HG02610 (cell line): ENCODE data around the gene IL17B.

Source experiments
- ATAC-seq: cut with Tn5 transposase; IDR thresholded peaks from one replicate; pipeline ENCODE4 v1.9.1; 2021; ENCODE audit warnings: mild to moderate bottlenecking, moderate library complexity; ENCODE audit not compliant: unreplicated experiment

Gene IL17B, protein sequence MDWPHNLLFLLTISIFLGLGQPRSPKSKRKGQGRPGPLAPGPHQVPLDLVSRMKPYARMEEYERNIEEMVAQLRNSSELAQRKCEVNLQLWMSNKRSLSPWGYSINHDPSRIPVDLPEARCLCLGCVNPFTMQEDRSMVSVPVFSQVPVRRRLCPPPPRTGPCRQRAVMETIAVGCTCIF

DNA sequence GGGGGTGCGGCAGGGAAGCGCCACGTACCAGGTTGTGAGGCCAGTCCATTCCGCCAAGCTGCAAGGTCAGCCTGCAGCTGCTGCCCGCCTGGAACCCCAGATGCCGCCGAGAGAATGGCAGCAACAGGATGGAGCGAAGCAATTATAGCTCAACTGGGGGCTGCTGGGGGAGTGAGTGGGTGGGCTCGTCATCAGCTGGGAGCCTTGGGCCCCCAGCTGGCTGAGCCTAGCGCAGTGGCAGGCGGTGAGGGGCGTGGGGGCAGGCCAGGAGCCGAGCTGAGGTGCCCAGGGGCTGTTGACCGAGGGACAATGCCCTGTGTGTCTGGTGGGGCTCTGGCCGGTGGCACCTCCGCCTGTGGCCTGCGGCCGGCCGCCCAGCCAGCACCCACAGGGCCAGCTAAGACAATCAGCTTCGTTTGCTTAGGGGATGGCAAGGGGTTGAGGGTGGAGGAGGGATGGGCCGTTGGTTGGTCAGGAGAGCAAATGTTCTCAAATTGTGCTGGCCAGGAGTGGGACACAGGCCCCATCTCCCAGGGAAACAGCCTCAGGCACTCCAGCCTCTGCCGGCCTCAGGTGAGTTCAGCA lies at the start of gene IL17B:
IL17B (minus strand) TSS at position 116 of the 585 bp plus-strand sequence; CDS start at position 49, 67 bp downstream.
- no peak for ATAC-seq

DNA sequence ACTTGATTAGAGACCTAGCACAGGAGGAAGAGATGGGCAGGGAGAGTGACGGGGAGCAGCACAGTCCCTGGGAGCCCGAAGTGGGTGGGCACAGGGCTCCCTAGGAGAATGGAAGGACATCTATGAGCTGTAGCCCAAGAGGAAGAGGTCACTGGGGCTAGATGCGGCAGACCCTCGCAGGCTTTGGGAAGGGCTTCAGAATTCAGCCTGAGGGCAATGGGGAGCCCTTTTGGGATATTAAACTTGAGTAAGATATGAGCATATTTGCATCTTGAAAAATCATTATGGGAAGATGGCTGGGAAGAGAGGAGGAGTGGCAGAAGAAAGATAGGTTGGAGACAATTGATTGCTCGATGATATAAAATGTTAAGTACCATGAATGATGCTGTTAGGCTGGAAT lies 48.9 kb upstream of the IL17B start:
- no peak for ATAC-seq

DNA sequence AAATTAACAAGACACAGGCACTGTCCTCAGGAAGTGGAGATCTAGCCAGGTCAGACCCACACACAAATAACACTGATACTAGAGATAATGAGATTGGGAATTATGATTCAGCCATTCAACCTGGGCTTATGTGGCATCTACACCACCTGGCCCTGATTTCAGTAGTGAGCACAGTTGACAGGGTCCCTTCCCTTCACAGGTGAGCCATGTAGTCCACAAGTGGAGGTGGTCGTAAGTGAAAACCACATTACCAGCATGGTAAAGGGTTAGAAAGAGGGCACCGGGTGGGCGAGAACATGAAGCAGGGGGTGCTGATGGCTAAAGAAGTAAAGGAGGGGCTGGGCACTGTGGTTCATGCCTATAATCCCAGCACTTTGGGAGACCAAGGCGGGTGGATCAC lies 48.3 kb upstream of the IL17B start:
- no peak for ATAC-seq

DNA sequence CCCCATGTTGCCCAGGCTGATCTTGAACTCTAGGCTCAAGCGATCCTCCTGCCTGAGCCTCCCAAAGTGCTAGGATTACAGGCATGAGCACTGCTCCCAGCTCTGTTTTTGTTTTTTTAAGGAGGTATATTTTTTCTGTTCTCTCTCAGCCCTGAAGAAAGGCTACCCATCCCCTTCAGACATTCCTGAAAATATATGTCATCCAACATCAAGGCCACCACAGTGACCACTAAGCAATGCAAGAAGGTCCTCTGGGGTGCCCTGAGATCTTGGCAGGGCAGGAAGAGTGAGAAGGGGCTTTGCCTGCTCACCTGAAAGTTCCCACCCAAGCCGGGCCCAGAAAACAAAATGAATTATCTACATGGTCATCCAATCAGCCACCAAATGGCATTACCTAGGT lies 47.8 kb upstream of the IL17B start:
- no peak for ATAC-seq

DNA sequence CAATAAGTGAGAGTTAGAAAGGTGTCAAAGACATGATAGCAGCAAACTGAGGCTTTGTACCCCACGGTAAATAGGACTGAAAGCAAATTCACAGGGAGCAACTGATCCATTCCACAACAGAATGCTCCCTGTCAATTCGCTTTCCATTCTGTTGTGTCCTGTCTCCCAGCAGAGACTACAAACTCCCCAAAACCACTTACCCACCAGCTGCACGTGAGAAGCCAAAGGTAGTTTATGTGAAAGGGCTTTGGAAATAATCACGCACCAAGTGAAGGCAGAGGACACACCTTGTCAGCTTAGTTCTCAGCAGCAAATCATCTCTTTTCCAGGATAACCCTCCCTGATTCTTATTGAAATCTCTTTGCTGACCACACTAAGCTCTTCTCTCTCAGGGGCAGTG lies 46.6 kb upstream of the IL17B start:
- ATAC-seq: no peak

DNA sequence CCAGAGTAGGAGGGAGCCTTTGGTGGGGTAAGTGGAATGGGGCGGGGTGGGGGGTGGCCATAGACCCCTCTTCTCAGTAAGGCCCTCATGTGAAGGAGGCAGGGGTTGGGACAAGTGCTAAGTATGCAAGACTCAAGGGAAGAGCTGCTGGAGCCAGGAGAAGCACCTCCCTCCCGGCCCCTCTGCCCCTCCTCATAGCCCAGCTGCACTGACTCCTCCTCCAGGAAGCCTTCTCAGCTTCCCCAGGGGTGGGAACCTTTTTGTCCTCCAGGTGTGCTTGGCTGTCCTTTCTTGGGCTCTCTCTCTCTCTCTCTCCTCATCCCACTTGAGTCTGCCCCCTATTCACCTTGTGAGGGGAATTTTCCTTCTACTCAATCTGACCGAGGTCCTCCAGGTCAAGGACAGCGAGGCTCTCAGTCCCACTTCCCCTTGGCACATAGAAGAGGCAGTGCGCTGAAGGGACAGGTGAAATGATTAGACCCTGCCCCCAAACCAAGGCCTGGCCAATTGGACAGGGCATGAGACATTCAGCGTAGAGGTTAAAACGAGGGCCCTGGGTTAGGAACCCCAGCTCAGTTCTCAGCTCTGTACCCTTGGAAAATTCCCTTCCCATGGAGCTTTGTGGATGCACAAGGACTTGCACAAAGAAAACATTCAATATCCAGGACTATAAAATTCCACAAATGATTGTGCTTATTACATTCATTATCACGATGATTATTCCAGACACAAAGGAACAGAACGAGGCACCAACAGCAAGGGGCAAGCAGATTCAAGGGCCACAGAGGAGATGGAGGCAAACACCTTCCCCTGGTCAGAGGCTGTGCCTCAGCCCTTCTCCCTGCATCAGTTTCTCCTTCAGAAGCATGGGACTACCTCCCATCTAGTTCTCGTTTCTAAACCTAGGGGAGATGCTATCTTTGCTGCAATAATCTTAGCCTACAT lies 45.6 kb upstream of the IL17B start:
- no peak for ATAC-seq

DNA sequence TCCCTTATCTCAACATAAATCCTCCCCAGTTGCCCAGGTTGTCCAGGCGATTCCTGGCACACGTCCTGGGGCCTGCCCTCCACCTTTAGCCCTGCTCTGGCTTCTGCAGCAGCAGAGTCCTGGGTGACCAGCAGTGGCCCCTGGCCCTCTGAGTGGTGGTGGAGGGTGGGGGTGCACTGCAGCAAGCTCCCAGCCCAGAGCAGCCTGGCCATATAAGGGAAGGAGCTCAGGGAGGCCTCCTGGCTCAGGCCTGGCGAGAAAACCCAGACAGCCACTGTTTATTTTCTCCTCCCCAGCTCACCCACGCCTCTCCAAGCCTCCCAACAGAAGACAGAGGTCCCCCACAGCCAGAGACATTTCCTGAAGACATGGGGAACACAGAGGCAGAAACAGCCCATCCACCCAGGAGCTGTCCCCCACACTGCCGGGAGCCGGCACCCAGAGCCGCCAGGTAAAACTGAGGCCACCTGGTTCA lies 44.7 kb upstream of the IL17B start:
- ATAC-seq: no peak

DNA sequence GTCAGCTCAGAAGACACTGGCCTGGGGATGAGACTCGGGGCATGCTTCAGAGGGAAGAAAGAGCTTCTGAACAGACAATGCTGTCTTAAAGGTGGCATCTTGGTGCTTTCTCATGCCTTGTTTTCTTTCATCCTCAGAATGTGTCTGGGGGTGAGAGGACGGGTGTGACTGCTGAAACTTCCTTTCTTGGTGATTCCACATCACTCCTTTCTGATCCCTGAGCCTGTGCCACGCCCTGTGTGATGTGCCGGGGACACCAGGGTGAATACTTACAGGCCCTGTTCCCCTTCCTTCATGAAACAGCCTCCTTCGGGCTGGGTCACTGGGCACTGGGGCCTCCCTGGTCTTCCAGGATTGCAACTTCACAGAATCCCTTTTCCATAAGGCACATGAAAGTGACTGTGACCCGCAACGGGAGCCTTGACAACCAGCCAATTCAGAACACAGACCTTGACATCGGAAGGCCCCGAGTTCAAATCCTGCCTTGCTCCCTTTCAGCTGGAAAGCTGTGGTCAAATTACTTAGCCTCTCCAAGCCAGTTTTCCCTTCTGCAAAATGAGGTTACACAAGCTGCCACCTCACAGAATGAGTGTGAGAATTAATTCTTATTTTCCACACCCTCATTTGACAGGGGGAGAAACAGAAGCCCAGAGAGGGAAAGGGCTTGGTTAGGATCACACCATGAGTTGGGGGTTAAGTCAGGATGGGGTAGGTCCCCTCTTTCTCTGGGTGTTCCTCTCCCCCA lies 44.1 kb upstream of the IL17B start:
- ATAC-seq: no peak

DNA sequence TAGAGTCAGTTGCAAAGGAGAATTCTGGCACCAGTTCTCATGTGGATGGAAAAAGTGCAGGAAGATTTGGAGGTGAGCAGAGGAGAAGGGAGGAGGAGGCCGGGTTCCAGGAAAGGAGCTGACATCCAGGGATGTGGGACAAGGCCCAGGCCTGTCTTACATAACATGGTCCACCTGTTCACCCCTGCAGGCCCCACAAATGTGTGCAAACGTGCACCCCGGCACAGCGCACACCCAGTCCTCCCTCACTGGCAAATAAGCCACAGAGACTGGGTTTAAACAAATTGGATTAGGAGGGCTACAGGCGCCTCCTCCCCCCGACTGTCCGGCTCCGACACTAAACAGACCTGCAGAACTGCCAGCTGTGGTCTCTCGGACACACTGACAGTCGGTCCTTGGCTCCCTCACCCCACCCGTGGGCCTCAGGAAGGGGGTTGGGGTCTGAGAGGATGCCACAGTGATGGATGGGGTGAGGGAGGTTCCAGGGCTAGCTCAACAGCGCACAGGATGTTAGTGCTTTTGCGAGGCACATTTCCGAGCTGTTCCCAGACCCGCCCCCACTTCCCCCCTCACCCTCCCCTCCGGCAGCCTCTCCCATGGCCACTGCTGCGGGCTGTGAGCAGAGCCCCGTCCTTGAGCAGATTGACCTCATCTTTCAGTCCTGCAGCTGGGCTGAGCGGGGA lies 43.4 kb upstream of the IL17B start:
- ATAC-seq: no peak

DNA sequence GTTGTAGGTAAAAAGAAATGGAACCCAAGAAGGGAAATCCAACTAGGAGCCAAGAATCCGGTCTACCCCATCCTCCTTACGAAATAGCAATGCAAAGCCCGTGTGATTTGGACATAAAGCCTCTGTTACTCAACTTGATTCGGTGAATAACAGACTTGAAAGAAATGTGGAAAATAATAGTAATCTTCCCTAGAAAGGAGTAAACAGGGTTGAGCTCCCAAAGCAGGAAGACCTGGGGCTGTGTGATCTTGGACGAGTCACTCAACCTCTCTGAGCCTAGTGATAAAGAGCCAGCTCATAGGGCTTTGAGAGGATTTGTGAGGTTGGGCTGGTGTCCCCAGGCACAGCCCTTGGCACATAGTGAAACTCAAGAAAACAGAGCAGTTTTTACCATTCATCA lies 42.7 kb upstream of the IL17B start:
- no peak for ATAC-seq

DNA sequence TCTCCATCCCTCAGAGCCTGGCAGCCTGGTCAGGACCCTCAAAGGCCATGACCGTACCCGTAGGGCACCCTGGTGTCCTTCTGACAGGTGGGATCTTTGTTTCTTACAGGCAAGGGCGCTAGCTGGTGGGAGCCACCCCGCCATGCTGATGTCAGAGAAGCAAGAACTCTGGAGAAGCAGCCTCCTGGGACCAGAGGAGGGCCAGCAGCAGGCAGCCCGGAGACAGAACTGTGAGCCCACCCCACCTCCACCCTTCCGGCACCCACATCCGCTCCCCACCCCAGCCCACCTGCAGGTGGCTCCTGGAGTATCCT lies 42.2 kb upstream of the IL17B start:
- ATAC-seq: no peak

DNA sequence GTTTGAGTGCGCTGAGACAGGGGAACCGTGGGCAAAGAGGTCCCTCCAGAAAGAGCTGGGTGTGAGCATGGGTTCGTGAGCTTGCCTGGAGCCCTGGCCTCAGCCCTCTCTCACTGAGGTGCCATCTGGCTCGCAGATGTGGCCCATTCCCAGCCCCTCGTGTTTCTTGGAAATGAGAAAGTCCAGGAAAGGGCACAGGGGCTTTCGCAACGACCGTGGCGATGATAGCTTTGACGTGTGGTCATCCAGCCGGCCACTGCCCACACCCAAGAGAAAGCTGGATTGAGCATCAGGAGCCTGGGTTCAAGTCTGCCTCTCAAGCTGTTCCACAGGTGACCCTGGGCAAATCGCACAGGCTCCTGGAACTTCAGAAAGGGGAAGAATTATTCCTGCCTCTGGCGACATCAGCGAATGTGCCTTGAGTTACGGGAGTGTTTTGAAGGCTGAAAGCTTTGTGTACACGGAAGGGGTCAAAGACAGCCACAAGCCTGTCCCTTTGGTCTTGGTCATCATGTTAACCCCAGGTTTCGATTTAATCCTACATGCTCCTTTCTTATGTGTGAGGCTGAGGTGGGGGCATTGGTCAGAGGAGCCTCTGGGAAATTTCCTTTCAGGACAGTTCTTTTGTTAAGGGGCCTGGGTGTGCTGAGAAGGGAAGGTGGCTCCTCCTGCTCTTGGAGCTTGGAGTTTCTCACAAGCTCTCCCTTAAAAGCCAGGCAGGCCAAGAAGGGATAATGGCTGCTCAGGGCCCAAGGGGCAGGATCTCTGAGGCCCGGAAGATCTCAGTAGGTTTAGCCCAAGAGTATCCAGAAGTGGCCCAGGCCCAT lies 41.7 kb upstream of the IL17B start:
- no peak for ATAC-seq

DNA sequence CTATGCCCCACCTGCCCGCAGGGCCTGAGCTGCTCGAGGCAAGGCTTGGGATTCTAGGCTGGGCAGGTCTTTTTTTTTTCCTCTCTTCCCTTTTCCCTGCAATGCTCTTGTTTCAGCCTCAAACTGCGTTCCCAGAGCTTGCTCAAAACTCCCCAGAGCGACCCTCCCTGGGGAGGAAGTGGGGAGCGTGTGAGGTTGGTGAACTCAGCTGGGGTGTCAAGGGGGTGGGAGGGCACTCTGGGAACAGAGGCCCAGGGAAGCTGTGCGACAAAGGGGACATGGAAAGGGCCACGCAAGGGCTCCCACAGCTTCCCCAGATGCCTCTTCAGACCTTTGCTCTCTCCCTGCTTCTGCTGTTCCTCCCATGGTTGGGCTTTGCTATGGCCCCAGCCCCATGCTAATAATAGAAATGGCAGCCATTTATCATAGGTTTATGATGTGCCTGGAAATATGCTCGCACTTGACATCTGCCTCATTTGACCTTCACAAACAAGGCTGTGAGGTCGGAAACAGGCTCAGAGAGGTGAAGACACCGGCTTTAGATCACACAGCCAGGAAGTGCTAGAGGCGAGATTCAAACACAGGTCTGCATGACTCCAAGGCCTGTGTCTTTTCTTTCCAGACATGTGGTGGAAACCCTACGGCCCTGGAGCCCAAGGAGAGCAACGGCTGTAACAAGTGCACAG lies 40.9 kb upstream of the IL17B start:
- no peak for ATAC-seq

DNA sequence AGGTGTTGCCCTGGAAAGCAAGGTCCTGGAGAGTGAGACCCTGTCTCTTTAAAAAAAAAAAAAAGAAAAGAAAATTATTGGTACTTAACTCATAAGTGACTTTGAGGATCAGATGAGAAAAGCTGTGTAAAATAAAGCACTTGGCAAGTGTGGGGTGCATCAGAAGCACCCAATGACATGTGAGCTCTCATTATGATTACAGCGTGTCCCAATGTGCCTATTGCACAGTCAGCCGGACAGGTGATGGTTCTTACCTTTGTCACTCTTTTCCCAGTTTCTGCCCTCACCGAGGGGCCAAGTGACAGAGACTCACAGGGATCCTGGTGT lies 40.4 kb upstream of the IL17B start:
- ATAC-seq: no peak

DNA sequence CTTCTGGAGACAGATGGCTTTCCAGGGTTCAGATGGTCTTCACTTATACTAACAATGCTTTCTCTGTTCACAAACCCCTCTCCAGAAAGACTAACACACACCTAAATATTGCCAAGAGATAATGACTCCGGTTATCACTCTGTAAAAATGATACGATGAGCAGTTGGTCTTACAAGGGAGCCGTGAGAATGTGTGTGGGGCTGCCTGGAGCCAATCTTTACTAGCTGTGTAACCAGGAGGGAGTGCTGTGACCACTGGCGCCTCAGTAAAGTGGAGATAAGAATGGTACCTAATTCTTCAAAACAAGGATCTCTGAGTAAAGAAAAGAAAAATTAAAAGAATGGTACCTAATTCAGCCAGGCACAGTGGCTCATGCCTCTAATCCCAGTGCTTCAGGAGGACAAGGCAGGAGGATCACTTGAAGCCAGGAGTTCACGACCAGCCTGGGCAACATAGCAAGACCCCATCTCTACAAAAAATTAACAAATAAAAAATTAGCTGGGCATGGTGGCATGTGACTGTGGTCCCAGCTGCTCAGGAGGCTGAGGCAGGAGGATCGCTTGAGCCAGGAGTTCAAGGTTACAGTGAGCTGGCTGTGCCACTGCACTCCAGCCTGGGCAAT lies 39.9 kb upstream of the IL17B start:
- ATAC-seq: no peak

DNA sequence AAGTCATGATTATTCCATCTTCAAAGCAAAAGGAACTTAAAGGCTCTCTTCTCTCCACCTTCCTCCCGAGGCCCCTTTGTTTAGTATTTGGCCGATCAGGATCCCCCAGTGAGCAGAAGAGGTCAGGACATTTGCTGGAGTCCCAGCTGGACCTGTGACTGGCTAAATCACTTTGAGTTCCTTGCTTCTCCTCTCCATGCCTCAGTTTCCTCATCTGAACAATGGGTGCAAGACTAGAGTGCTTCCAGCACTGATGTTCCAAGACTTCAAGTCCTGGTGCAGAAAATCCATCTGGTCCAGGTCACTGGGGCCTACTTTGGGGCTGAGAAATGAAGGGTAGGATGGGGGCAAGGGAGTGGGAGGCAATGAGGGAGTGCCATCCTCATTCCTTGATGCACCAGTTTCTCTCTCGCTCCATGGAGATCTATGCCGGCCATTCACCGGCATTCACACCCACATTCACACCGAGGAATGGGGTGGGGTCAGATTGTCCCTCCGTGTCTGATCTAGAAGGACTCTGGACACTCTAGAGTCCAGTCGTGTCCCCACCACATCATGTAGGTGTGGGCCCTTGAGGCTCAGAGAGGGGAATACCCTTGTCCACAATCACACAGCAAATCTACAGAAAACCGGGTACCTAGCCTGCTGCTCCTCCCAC lies 38.7 kb upstream of the IL17B start:
- no peak for ATAC-seq

DNA sequence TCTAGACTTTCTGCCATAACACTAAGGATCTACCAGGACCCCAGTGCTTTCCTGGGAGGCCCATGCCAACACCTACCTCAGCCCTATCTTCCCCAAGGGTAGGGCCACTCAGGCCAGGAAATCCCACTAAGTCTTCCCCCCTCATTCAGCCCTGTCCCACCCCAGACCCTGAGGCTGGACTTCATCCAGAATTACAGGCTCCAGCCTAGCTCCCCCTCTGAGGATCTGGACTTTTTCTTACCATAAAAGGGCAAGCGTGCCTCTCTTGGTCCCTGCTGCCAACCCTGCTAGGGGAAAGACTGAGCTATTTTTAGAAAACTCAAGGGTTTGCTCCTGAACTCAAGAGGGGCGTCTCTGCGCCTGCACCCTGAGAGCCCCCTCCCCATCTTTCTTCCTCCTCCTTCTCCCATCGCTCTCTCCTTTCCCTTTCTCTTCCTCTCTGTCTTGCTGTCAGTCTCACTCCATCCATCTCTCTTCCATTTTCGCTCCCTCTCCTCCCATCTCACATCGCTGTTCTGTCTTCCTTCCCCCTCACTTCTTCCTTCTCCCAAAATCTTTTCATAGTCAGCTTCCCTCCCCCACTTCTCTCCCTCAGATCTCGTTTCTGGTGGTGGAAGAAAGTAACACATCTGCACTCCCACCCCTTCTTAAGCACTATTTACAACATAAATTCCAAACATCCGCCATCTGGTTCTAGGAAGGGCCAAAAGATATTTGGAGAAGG lies 38.1 kb upstream of the IL17B start:
- ATAC-seq: no peak
